Measurements from ENCODE around the gene CHST12.
A peak's percentile ranks its signal among the peaks of the same experiment; 100 is the strongest.
"Not testable (repeated sequence)": the region's sequence is repeated elsewhere in the genome, so short reads cannot be mapped to it uniquely, and the experiment has no call there.

Gene CHST12

DNA sequence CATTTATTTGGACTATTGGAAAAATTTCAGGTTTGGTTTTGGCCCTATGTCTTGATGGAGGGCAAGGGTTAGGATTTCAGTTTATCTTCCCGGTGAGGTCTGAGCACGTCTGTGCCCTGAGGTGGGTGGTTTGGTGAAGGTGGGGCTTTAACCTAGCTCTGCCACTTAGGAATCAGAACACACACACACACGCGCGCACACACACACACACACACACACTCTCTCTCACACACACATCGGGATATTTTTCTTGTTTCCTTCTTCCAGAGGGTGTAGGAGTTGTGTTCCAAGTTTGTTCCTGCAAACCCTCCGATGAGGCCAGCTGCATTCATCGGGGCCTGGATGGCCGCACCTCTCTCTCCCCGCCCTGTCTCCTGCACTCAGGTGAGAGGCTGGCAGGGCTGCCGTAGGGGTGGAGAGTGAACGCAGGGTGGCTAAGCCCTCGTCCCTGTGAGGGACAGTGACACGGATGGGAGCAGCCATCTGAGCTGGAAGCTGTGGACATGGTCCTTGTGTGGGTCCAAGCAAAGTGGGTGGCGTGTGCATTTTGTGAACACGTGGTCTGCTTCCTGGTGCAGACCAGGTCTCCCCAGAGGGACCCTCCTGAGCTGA is 34.2 kb downstream of the CHST12 start:
- DNase-seq, result no peak

DNA sequence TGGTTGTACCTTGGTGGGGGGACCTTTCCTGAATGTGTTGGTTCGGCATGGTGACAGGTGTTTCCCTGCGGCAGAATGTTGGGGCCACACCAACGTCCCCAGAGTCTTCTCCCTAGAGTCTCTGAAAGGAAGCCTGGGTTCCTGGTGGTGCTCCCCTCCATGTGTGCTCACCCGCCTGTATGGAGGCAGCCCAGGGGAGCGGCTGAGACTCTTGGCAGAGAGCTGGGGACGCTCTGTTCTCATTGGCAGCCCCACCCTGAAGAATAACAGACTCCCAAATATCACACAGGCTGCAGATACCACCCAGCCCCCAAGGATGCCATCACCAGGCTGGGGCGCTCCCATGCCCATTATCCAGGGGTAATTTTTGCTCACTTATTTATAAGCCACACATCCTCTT is 34.8 kb downstream of the CHST12 start:
- no peak for DNase-seq

DNA sequence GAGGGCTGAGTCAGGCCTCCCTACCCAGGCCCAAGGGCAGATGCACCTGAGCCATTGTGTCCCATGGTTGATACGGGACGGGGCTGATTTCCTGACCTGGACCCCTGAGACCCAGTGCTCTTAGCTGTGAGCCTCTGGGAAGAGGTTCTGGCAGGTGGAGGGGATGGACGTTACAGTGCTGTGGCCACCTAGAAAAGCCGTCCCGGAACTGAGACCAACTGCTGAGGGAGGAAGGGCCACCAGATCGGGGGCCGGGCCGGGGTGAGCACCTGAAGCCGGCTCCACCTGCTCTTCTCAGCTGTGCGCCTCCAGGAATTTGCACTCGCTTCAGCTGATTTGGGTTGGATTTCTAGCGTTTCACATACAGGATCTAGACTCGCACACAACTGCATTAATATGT is 35.4 kb downstream of the CHST12 start:
- no peak for DNase-seq

DNA sequence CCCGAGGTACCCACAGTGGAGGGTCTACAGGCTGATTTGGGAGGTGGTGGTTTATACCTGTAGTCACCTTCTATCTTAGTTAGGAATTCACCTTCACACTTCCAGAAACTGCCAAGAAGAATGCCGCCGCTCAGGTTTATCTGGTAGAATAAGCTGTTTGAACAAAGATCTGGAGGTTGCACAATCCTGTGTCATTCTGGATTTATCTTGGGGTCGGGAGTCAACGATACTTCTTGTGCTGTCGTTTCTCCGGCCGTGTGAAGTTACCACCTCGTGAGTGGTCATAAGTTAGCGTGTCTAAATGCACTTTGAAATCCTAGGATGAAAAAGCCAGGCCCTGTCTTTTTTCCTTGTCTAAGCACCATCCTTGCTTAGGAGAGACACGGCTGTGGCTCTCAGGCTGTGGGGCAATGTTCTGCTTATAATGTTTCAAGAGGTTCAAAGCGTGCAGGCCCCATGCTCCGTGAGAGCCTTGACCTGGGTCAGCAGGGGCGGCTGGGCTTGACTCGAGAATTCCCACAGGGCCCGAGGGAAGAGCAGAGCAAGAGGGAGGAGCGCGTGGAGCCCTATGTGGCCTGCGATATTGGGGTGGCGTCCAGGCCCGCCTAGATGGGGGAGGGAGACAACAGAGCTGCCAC is 37.3 kb downstream of the CHST12 start:
- no peak for DNase-seq

DNA sequence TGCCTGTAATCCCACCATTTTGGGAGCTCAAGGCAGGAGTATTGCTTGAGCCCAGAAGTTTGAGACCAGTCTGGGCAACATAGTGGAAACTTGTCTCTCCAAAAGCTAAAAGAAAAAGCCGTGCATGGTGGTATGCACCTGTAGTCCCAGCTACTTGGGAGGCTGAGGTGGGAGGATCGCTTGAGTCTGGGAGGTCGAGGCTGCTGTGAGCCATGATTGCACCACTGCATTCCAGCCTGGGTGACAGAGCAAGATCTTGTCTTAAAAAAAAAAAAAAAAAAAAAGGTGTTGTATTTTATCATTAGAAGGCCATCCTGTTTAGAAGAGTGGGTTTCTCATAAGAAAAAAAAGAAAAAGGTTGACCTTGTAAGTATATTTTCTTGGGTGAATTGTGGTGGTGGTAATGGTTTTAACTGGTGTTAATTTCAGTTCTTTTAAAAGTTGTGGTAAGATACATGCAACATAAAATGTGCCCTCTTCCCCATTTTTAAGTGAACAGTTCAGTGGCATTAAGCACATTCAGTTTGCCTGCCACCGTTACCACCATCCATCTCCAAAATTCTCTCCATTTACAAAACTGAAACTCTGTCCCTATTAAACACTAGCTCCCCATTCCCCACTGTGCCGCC is 38.1 kb downstream of the CHST12 start:
- DNase-seq, result no peak

DNA sequence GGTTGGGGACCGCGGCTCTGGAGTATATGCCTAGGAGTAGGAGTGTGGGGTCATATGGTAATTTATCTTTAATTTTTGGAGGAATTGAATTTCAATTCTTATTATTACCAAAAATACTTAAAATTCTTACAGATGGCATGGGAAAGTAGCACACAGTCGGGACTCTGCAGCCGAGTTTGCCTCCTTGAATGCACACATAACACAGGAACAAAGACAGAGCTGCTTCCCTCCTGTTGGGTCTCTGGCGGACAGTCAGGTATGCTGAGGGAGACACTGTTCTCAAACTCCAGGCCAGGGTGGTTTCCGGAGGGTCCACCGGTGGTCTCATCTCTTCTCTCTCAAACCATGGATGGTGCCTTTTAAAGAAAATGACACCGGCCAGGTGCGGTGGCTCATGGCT is 40.1 kb downstream of the CHST12 start:
- DNase-seq, result no peak

DNA sequence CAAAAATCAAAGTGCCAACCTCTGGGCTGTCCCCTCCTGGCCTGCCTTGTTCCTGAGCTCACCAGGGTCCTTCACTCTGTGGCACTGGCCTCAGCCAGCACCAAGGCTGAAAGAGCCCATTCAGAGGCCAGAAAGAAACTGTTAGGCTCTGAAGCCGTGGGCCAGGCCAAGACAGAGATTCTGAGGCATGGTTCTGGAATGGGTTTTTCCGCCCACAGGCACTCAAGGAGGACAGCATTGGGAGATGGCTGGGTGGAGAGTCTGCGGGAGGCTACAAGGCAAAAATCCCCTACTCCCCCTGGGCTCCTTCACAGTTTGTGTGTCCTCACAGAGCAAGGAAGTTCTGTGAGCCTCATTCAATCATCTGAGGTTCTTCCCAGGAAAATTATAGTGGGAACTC is 41.1 kb downstream of the CHST12 start:
- no peak for DNase-seq

DNA sequence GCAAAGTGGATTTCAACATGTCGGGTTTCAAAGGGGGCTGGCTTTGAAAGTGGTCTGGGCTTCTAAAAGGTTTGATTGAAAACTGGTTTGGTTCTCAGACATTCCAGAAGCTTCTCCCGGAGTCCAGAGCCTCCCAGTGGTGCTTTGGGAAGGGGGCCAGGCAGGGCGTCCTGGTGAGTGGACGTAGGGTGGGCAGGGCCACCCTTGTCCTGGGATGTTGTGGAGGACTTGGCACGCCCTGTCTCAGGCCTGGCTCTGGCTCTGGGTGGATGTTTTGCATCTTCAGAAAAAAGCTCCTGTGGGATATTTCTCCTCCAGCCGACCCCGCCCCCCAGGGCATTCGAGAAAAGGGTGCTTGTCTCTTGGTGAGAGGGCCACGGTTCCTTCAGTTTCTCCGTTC is 41.6 kb downstream of the CHST12 start:
- DNase-seq, result no peak

DNA sequence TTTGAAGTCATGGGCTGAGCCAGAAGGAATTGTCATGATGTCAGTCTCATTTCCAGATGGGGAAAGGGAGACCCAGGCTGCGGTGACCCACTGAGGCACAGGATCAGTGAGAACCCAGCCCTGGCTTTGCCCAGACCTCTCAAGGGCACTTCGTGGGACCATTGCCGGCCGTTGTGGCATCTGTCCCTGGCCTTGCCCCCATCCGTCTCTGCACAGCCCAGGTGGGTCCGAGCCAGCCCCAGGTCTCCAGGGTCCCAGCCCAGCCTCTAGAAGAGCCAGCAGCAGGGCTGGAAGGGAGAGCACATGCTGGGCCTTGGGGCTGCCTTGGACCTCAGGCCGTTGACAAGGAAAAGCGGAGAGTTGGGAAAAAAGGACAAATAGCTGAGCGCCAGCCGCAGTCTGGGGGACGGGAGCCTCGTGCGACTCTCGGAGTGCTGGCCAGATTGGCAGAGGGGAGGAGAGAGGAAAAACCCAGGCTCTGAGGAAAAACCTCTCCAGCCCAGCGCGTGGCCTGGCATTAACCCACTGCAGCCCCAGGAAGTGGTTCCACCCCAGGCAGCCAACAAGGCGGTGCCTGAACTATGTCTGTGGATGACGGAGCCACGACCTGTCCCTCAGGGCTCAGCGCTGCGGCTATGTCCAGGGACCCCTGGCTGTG is 42.6 kb downstream of the CHST12 start:
- DNase-seq, result no peak

DNA sequence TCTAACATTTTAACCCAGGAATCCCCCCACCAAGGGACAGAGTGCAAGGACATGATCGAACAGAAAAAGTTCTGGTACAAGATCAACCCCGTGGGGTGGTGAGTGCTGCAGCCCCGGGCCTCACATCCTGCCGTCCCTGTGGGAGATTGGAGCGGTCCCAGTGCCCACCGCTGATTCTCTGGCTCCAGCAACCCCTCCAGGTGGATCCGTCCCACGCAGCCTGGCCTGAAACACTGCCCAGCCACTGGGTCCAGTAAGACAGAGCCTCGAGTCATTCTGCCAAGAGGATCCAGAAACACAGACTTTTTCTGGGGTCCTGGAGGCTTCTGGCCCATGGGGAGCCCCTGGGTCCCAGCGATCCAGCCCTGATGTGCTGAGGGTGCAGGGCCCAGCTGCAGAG is 43.3 kb downstream of the CHST12 start:
- DNase-seq, result no peak

DNA sequence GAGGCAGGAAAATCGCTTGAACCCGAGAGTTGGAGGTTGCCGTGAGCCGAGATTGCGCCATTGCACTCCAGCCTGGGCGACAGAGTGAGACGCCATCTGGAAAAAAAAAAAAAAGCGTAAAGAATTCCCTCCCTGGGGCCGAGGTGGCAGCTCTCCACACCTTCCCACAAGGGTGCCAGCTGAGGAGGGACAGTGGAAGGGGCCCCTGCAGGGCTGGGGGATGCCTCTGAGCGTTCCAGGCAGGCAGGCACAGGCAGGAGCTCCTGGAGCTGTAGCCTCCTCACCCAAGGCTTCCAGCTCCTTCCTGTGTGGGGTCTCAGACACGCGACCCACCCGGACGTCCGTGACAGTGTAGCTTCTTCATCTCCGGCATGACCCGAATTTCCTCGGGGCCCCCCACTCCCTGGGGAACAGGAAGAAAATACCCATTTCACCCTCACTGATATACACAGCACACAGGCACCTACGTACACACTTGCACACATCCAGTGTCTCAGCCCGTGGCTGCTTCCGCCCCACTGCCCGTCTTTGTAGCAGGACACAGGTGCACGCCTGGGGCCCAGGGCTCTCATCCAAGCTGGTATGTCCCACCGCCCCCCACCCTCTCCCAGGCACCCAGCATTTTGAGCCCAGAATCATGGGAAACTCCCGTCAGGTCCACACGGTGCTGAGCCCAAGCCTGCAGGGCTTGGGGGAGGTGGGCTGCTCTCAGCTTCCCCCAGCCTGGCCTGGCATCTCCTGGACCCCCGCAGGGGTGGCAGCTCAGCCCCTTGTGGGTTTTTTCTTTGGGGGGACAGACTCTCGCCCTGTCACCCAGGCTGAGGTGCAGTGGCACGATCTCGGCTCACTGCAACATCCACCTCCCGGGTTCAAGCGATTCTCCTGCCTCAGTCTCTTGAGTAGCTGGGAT is 47.0 kb downstream of the CHST12 start:
- DNase-seq, result no peak

DNA sequence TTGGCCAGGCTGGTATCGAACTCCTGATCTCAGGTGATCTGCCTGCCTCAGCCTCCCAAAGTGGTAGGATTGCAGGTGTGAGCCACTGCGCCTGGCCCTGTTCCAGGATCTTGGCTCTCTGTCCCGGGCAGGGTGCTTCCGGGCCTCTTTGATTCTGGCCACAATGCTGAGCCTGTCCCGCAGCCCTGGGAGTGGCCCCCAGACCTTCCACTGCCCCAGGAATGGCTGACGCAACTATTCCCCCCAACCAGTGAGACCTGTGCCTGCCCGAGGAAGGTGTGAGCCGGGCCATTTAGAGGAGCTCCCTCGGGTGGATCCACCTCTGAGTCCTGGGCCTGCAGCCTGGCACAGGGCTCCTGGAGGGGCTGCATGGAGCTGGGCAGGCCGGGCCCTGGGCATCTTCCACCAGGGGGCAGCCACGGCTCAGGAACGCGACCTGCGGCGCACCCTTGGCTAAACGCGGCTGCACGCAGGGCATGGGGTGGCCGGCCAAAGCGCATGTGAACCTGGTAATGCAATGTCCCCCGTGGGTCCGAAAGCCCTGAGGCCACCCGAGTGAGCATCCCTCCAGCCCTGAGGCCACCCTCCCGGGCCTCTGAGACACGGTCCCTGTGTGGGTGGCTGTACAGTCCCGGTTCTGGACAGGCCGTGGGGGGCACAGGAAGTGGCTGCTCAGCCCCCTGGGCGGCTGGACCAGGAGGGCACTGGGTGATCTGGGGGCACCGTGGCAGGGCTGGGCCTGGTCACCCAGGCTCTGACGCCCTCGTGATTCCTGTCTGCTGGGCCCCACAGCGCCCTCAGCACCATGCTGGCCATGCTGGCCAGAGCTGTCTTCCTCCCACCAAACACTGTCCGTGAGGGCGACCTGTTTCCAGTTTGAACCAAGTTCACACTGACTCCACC is 48.0 kb downstream of the CHST12 start:
- DNase-seq, result peak; percentile 61

DNA sequence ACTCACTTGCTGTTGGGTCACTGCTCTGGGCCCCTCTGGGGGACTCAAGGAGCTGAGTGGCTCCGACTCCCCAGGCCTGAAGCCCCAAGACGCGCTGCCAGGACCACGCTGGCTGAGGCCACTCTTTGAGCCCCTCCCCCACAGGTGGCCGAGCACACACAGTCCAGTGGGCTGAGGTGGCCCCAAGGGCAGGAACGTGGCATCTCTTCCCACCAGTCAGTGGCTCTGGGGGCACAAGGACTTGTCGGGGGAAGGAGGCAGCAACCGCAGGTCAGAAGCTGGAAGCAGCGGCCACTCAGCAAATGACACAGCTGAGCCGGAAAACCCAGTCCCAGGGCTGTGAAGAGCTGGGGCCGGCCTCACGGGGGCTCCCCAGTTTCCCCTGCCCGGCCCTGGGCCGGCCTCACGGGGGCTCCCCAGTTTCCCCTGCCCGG is 48.7 kb downstream of the CHST12 start:
- no peak for DNase-seq

DNA sequence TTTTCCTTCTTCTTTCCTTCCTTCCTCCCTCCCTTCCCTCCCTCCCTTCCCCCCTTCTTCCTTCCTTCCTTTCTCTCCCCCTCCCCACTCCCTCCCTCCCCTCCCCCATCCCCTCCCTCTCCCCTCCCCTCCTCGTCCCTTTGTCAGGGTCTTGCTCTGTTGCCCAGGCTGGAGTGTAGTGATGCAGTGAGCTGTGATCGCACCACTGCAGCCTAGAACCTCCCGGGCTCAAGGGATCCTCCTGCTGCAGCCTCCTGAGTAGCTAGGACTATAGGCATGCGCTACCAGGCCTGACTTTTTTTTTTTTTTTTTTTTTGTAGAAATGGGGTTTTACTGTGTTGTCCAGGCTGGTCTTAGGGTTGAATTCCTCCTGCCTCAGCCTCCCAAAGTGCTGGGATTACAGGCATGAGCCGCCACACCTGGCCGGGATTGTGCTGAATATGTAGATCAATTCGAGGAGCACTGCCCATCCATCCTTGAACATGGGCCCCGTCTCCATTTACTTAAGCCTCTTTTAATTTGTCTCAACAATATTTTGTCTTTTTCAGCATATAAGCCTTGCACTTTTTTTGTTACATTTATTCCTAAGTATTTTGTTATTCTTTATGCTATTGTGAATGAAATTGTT is 49.3 kb downstream of the CHST12 start:
- no peak for DNase-seq

DNA sequence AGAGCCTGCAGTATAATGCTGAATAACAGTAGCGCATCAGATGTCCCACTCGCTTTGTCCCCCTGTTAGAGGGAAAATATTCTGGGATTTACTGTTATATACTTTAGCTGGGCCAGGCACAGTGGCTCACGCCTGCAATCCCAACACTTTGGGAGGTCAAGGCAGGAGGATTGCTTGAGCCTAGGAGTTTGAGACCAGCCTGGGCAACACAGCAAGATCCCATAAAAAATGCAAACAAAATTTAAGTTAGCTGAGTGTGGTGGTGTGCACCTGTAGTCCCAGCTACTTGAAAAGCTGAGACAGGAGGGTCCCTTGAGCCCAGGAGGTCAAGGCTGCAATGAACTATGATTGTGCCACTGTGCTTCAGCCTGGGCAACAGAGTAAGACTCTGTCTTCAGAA is 50.4 kb downstream of the CHST12 start:
- not testable (repeated sequence) for DNase-seq

DNA sequence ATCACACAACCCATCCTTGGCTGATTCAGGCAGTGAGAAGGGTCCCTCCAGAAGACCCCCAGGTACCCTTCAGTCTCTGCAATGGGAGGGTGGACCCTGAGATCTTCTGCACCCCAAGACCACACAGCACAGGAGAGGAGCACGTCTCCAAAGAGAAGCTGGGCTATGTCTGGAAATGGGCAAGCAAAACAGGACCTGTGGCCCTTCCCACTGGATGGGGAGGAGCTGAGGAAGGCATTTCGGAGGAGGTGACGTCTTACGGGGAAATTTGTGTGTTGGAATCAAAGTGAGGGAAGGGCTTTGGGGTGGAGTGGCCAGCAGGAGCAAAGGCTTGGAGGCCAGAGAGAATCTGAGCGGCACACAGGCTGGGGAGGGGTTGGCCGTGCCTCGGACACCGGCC is 56.3 kb downstream of the CHST12 start:
- no peak for DNase-seq

DNA sequence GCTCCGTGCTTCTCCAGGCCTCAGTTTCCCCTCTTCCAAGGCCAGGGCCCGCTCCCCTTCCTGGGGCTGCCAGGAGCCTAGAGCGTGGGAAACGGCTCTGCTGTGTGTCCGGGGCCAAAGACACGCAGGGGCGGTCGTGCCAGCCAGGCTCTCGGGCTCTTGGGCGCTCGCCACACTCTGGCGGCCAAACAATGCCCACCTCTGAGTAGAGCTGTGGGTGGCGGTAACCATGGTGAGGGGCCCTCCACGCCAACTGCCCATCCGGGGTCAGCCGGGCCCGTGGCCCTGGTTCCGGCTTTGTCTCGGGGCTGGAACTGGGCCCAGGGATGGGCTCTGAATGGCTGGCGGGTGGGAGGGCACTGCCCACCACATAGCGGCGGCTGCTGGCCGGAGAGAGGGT is 56.8 kb downstream of the CHST12 start:
- no peak for DNase-seq

DNA sequence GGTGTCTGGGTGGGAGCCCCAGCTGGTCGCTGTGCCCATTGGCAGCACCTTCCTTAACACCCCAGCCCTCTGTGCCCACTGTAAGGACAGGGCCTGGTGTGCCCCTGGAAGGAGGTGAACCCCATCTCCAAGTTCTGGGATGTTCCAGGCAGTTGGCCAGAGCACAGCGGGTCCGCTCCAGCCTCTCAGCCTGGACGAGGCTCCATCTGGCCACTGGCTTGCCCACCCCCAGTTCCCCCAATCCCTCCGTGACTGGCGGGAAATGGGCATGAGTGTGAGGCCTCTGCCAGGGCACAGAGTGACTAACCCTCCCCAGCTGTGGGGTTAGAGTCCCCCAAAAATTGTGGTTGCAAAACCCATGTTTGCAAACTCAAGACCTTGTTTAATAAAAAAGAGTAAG is 57.2 kb downstream of the CHST12 start:
- no peak for DNase-seq

DNA sequence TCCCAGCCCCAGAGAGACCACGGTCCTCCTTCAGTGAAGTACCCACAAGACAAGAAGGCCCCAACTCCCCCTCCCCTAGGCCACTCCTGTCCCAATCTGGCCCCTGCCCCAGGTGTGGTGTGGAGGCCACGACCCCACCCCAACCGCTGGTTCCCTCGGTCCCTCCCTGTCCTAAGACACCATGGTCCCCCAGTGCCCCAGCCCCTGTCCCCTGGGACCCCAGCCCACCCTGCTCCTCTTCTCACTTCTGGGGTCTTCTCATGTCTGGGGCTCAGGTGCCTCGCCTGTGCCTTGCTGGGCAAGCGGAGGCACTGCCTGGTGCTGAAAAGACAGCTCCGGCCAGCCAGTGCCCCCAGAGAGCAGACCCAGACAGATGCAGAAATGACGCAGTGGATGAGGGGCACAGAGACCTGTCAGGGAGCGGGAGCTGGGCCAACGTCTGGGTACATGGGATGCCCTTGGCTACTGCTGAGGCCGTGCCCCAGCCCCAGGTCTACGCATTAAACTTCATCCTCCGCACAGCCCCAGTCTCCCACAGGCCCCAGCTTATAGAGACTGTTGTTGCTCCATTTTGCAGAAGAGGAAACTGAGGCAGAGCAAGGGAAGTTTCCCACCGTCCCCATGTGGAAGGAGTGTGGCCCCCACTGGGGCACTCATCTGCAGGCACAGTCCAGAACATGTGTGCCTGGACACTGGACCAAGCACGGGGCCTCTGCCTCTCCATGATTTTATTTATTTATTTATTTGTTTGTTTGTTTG is 58.0 kb downstream of the CHST12 start:
- no peak for DNase-seq

DNA sequence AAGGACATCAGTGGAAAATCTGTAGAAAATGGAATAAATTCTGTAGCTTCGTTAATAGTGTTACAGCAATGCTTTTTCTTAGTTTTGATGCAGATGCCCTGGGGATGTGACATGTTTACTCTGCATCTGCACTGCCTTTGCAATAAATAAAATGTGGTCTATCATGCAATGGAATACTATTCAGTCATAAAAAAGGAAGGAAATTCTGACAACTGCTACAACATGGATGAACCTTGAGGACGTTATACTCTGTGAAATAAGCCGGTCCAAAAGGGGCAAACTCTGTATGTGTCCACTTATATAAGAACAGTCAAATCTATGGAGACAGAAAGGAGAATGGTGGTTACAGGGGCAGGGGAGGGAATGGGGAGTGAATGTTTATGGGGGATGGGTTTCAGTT is 59.3 kb downstream of the CHST12 start:
- DNase-seq, result no peak

DNA sequence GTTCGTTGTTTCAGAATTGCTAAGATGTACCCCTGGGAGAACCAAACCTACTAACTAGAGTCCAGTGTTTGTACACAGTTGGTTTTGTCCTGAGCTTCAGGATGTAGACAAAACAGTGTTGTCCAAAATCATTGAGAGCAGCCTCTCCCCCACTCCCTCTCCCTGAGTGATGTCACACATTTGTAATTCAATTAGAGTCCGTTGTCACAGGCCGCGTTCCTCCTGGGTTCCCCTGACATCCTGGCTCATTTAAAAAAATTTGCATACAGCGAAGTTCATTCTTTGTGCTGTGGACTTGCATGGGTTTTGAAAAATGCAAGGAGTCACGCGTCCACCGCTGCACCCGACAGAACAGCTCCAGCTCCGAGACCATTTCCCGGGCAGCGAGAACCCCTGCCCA is 62.5 kb downstream of the CHST12 start:
- DNase-seq, result no peak
